ENCODE data around the gene AK1. TPM values are rescaled to one million over a fixed set of nuclear protein-coding genes. Genes with fewer than 3 reads are reported as not detected.

Gene AK1
- polyA plus RNA-seq, 1 of the 3 experiments (the other 2 are of a cell fraction), result 125 TPM

DNA sequence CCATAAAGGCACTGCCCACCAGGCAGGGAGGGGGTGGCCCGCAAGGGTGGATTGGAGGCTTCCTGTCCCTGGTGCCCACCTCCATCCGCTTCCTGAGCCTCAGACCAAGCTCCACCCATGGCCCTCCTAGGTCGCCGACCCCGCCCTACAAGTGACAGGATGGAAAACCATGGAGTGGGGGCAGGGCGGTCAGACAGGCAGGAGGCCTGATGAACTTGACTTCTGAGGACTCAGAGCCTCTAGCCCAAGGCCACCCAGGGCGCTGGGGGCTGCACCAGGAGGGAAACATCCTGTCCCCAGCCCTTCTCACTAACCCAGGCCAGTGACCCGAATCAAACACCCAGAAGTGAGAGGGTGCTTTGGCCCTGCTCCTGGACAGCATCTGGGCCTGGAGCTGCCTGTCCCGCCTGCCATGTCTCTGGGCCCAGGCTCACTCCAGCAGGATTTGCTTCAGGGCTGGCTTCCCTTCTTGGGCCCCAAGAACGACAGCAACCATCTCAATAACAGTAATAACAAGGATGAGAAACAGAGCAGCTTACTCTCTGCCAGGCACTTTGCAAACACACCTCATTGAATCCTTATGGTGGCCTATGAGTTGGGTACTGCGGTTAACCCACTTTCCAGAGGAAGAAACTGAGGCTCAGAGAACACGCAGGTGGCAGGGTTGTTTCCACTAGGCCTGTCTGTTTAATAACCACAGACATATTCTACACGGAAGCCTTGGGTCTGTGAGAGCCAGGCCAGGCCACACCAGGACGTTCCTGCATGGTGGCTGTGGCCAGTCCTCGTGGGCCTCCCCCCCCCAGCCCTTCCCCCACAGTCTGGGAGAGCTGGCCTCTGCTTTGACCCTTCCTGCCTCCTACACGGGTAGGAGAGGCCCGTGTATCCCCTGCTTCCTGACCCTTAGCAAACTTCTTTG lies 26.3 kb upstream of the AK1 start:
- DNase-seq, result no peak
- no peaks in the 10 kb centered on the region for H3K27me3 ChIP-seq (ENCODE audit: insufficient read depth)
- no peak overlapping the region for H2AFZ ChIP-seq (ENCODE audit: low read depth)
- no peaks in the 10 kb centered on the region for H3K9me3 ChIP-seq
- 86% methylated on average over 16 of the region's 17 CpGs for WGBS (ENCODE audit: low lambda C conversion rate)
- CTCF ChIA-PET, result interaction anchor here (1.0 to 1.8 kb wide), 5 partner anchors 13 to 169 kb away, joined by 4 to 5 read pairs (median 4); partner anchors contain the start of genes ST6GALNAC4 and TOR2A
- H3K4me2 ChIP-seq, result no peak overlapping the region
- H3K79me2 ChIP-seq (ENCODE audit: insufficient read depth), result peaks cover 4% of the 10 kb centered on the region; the same call in 1 of the 2 replicates
- H3F3A ChIP-seq (replicated peaks; ENCODE audit: insufficient read depth), result peaks cover 3% of the 10 kb centered on the region
- POLR2A ChIA-PET, result no interaction called here
- peaks cover 4 to 20% of the 10 kb centered on the region in 2 experiments; a peak in 2 of 4 replicates for H3K4me1 ChIP-seq (ENCODE audit: control insufficient read depth in 1 of 2, insufficient read depth in 2 of 2, low read depth in 1 of 2, low read length in 1 of 2)
- H3K27ac ChIP-seq (ENCODE audit: low read depth in 2 of 2, low read length in 1 of 2), result no peak overlapping the region
- TF ChIP-seq EZH2phosphoT487 (IDR thresholded peaks at IDR 0.05; ENCODE audit: borderline replicate concordance, low read depth), result no peak
- no peak for TF ChIP-seq TCF12 (IDR thresholded peaks at IDR 0.05)
- TF ChIP-seq YY1 (IDR thresholded peaks at IDR 0.05; ENCODE audit: low read depth), result no peak
- TF ChIP-seq FOSL2 (IDR thresholded peaks at IDR 0.05; ENCODE audit: borderline replicate concordance, low read depth), result no peak
- no peak for TF ChIP-seq SMC3 (IDR thresholded peaks at IDR 0.05; ENCODE audit: low read depth, low read length)
- TF ChIP-seq CHD2 (IDR thresholded peaks at IDR 0.05; ENCODE audit: low read length, partially characterized antibody), result no peak
- TF ChIP-seq GATA2 (CRISPR knock-in tag; IDR thresholded peaks at IDR 0.05), result no peak
- TF ChIP-seq REST (IDR thresholded peaks at IDR 0.05; ENCODE audit: low read depth, low read length), result no peak
- no peak for TF ChIP-seq PBX3 (IDR thresholded peaks at IDR 0.05)
- no peak for TF ChIP-seq EP300 (IDR thresholded peaks at IDR 0.05; ENCODE audit: borderline replicate concordance in 1 of 2, low read depth in 1 of 2, low read length in 1 of 2)
- TF ChIP-seq CTCF (IDR thresholded peaks at IDR 0.05), result no peak
- no peak for TF ChIP-seq NFIC (IDR thresholded peaks at IDR 0.05; ENCODE audit: borderline replicate concordance)
- TF ChIP-seq USF2 (IDR thresholded peaks at IDR 0.05; ENCODE audit: borderline replicate concordance, low read depth, low read length), result no peak
- H3K36me3 ChIP-seq (replicated peaks in 1 of 2; ENCODE audit: control insufficient read depth in 1 of 2, insufficient read depth in 2 of 2, low read length in 1 of 2), result no peaks in the 10 kb centered on the region
- no peak overlapping the region for H3K4me3 ChIP-seq (ENCODE audit: low read depth in 2 of 2, low read length in 1 of 2)
- H4K20me1 ChIP-seq (ENCODE audit: insufficient read depth), result no peaks in the 10 kb centered on the region
- no peaks in the 10 kb centered on the region for H3K9me2 ChIP-seq
- H3K9ac ChIP-seq, result no peak overlapping the region
